ENCODE results near the gene SLN.

DNA sequence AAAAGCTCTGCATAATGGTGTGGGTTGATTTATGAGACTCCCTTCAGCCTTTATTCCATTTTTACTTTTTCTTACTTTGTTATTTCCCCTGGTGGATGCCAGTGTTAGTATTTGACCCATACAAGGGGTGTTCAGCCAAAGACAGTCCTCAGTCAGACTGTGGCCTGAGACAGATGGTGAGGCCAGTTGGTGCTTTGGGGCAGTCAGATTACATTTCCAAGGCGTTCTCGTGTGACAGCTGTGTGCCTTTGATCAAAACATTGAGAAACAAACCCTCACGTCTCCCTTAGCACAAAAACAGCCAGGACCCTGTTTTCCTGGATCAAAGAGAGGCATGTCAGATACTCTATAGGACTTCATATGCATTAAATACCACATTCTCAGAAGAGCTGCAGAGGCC, 31.3 kb upstream of the SLN start:
- TF ChIP-seq, protein P1, sequence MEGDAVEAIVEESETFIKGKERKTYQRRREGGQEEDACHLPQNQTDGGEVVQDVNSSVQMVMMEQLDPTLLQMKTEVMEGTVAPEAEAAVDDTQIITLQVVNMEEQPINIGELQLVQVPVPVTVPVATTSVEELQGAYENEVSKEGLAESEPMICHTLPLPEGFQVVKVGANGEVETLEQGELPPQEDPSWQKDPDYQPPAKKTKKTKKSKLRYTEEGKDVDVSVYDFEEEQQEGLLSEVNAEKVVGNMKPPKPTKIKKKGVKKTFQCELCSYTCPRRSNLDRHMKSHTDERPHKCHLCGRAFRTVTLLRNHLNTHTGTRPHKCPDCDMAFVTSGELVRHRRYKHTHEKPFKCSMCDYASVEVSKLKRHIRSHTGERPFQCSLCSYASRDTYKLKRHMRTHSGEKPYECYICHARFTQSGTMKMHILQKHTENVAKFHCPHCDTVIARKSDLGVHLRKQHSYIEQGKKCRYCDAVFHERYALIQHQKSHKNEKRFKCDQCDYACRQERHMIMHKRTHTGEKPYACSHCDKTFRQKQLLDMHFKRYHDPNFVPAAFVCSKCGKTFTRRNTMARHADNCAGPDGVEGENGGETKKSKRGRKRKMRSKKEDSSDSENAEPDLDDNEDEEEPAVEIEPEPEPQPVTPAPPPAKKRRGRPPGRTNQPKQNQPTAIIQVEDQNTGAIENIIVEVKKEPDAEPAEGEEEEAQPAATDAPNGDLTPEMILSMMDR (IDR thresholded peaks at IDR 0.05) = no peak
- no peak for TF ChIP-seq POLR2A (IDR thresholded peaks at IDR 0.05)
